ENCODE results near the gene DAND5. TPM values are rescaled to one million over a fixed set of nuclear protein-coding genes. Genes with fewer than 3 reads are reported as not detected.
"Not testable (repeated sequence)": the region's sequence is repeated elsewhere in the genome, so short reads cannot be mapped to it uniquely, and the experiment has no call there.

DAND5 gene
- total RNA-seq, 1 donor from 2014 or later = not detected

- no peak for DNase-seq
Measured at GRCh38 chr19:12967907-12968306, 1.5 kb upstream of the DAND5 start.

- no peak for DNase-seq
Measured at GRCh38 chr19:12970070-12970820, 869 bp downstream of the DAND5 start.

DNA sequence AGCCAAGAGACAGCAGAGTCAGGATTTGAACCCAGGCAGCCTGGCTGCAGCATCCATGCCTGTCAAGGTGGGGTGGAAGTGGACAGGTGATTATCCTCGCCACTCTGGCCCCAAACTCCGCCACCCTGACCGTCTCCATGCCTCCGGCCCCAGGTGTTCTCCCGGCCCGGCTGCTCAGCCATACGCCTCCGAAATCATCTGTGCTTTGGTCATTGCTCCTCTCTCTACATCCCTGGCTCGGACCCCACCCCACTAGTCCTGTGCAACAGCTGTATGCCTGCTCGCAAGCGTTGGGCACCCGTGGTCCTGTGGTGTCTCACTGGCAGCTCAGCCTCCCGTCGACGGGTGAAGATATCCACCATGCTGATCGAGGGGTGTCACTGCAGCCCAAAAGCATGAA lies 3.9 kb downstream of the DAND5 start:
- no peak for DNase-seq

DNA sequence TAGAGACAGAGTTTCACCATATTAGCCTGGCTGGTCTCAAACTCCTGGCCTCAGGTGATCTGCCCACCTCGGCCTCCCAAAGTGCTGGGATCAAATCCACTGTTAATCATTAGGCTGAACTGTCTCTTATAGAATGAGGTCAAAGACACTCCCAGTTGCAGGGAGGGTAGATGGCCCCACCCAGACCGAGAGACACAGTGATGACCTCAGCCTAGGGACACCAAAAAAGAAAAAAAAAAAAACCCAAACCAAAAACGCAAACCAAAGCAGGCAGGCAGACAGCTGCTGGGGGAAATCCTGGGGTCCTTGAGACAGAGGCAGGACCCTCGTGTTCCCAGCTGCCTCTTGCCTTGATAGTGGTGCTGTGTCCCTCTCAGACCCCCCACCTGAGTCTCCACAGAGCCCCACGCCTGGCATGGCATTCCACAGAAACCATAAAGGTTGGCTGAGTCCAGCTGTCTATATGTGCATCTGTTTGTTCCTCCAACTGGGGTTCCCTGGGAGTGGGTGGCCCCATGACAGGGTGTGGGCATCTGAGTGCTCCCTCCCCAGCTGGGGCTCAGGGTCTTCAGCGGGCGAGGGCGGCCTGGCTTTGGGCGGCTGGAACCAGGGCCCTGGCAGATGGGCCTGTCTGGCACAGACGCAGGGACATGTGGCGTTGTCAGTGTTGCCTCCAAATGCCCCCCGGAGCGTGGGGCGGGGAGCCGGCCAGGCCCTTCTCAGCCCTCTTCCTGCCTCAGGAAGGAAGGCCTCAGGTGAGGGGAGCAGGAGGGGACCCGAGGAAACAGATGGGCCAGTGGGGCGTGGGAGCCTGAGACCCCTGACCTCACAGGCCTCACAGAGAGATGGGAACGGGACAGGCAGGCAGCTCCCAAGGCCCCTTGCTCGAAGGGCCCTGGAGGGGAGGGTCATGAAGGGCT lies 5.2 kb downstream of the DAND5 start:
- peak; percentile 67 for DNase-seq

GRCh38 chr19:12975221-12975741 lies 5.9 kb downstream of the DAND5 start:
- no peak for DNase-seq

DNA sequence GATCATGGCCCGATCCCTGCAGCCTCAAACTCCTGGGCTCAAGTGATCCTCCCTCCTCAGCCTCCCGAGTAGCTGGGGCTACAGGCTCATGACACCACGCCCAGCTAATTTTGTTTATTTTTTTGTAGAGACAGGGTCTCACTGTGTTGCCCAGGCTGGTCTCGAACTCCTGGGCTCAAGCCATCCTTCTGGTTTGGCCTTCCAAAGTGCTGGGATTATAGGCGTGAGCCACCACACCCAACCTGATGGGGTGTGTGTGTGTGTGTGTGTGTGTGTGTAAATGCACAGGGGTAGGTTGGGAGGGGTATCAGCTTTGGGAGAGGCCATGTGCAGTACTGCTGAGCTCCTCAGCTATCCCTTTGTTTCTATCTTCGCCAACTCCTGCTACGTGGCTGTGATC lies 6.7 kb downstream of the DAND5 start:
- DNase-seq = not testable (repeated sequence)

DNA sequence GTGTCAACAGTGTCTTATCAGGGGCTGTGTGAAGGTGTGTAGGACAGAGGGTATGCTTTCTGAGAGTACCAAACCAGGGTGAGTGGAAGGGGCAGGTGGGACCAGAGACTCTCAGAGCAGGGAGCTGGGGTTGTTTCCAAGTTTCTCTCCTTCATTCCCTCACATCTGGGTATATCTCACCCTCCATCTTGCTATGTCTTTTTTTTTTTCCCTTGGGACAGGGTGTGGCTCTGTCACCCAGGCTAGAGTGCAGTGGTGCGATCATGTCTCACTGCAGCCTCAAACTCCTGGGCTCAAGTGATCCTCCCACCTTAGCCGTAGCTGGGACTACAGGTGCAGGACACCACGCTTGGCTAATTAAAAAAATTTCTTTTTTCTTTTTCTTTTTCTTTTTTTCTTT lies 10.6 kb downstream of the DAND5 start:
- DNase-seq = no peak

GRCh38 chr19:12982648-12983047 lies 13.3 kb downstream of the DAND5 start:
- no peak for DNase-seq

GRCh38 chr19:12983091-12983490 lies 13.7 kb downstream of the DAND5 start:
- no peak for DNase-seq

DNA sequence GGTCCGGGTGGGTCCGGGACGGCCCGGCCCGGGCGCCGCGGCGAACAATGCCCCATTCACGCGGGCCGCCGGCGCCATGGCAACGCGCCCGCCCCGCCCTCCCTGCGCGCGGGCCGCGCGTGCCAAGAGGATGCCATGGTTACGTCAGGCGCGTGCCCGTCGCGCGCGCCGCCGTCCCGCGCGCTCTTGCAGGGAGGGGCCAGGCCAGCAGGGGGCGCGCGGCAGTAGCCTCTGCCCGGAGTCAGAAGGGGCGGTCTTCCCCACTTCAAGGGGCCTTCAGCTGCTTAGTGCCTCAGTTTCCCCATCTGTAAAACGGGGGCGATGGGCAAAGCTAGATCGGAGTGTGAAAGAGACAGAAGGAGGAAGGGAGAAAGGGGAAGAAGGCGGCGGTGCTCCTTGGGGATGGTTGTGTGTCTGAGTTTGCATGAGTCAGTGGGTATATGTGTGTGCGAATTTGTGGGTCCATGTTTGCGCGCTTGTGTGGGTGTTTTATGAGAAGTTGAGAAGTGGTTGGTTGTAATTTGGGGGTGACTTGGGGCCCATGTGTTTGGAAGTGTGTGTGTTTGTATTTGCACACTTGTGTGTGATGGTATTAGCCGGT lies 14.3 kb downstream of the DAND5 start:
- peak; percentile 87 for DNase-seq

- no peak for DNase-seq
Measured at GRCh38 chr19:12984143-12984627, 14.8 kb downstream of the DAND5 start.

DNA sequence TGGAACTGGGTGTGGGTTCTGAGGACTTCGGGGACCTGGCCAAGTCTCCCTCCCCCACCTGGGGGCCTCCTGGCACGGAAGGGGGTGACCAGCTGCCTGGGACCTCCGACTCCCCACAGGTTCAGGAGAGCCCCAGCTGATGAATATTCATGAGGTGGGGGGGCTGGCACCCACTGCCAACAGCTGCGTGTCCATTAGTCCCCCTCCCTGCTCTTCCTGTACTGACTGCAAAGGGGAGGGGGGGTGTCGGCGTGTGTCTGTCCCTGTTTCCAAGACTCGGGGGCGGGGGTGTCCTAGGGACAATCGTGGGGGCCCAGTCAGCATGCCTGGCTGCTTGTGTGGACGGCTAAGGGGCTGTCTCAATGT lies 15.3 kb downstream of the DAND5 start:
- DNase-seq = peak; percentile 64

- DNase-seq = peak; percentile 82
Measured at GRCh38 chr19:12985049-12985776, 15.8 kb downstream of the DAND5 start.

GRCh38 chr19:12986726-12987125 lies 17.4 kb downstream of the DAND5 start:
- DNase-seq = no peak

DNA sequence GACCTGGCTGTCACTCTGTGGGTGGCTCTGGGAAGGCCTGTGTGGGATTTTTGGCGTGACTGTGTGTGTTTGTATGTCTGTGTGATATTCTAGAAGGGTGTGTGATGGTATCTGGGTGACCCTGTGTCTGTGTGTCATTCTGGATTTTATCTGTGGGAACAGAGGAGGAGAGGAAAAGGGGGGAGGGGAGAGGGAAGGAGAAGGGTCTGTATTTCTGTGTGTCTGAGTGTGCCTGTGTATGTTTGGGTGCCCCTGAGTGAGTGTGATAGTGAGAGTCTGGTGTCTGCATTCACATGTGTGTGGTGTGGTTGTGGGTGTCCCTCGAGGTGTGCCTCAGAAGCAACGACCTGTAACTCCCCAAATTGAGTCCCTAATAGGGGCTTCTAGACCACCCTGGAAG lies 17.8 kb downstream of the DAND5 start:
- no peak for DNase-seq

DNA sequence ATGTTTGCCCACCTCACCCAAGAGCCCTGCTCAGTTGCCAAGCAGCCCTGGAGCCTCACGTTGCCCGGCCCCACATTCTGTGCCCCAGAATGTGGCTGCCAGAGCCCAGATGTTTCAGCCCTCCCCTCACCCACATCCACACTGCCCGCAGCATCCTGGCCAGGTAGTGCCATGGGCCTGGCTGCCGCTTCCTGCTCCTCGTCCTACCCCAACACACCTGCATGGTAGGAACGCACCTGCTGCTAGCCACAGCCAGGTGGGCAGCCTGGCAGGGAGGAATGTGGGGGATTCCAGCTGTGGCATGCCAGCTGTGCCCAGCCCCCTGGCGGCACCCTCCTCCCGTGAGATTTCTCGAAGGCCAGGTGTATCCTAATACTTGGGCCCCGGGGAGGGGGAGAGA lies 18.4 kb downstream of the DAND5 start:
- no peak for DNase-seq

GRCh38 chr19:12990431-12990830 lies 21.1 kb downstream of the DAND5 start:
- DNase-seq = no peak

GRCh38 chr19:12990853-12991252 lies 21.5 kb downstream of the DAND5 start:
- no peak for DNase-seq

- DNase-seq = no peak
Measured at GRCh38 chr19:12991296-12991695, 21.9 kb downstream of the DAND5 start.

- no peak for DNase-seq
Measured at GRCh38 chr19:12992729-12993128, 23.4 kb downstream of the DAND5 start.

GRCh38 chr19:12993562-12993961 lies 24.2 kb downstream of the DAND5 start:
- DNase-seq = no peak

Data from tongue (tissue), 2 donors.